D721Med (cell line): ENCODE data around the gene ESRRG.
A peak's percentile ranks its signal among the peaks of the same experiment; 100 is the strongest.

Experiments used
- DNase-seq: peaks from one replicate; pipeline ENCODE4 v3.0.0; 2011; ENCODE audit warnings: low spot score; ENCODE audit not compliant: insufficient read length
- FAIRE-seq: peaks from 2 replicates; lab custom pipeline; 2011; peaks lifted over from hg19 to GRCh38; lab: Jason Lieb, UNC
- TF ChIP-seq, protein P1 (sequence below): IDR thresholded peaks from 2 replicates; pipeline ENCODE4 v1.5.1; 2012; ENCODE audit warnings: mild to moderate bottlenecking, control low read depth; ENCODE audit not compliant: insufficient read depth; ENCODE audit errors: missing control alignments

The ESRRG gene

GRCh38 chr1:216731562-216731961 lies 8.3 kb upstream of the ESRRG start:
- DNase-seq = no peak
- FAIRE-seq = no peak
- TF ChIP-seq, protein P1, sequence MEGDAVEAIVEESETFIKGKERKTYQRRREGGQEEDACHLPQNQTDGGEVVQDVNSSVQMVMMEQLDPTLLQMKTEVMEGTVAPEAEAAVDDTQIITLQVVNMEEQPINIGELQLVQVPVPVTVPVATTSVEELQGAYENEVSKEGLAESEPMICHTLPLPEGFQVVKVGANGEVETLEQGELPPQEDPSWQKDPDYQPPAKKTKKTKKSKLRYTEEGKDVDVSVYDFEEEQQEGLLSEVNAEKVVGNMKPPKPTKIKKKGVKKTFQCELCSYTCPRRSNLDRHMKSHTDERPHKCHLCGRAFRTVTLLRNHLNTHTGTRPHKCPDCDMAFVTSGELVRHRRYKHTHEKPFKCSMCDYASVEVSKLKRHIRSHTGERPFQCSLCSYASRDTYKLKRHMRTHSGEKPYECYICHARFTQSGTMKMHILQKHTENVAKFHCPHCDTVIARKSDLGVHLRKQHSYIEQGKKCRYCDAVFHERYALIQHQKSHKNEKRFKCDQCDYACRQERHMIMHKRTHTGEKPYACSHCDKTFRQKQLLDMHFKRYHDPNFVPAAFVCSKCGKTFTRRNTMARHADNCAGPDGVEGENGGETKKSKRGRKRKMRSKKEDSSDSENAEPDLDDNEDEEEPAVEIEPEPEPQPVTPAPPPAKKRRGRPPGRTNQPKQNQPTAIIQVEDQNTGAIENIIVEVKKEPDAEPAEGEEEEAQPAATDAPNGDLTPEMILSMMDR = no peak

DNA sequence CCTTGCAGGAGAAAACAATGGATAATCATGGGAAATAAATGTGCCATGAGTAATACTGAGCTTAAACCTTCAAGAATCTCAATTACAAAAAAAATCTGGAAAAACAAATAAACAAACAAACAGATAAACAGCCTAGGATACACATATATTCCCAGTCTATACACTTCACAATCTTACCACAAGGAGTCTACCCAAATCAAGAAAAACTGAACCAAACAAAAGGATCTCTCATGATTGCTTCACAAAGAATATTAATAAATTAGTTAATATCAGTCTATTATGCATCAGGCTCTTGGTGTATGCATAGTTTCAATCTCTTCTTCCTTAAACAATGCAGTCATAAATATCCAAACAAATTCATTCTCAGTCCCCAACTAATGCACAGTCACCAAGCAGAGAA lies 3.2 kb upstream of the ESRRG start:
- TF ChIP-seq, protein P1 = peak; percentile 2
- DNase-seq (no peak), FAIRE-seq (no peak)

DNA sequence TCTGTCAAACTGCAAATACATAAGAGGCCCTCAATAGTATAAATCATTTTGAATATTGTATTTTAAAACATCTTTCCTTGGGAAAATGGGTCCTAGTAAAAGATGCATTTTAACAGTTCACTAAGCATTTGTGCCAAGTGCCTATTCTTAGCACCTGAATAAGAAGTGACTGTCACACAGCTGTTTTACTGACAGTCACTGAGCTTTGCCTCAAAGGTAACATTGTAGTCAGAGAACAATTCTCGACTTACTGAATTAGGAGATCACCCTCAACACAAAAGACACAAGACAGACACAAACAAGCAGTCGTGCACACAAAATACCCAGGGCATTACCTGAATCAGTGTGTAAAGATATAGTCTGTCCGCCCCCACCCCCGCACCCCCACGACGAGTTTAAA lies 408 bp downstream of the ESRRG start:
- FAIRE-seq = no peak
- TF ChIP-seq, protein P1 = no peak
- no peak for DNase-seq

GRCh38 chr1:216721863-216722262 lies 1.4 kb downstream of the ESRRG start:
- FAIRE-seq = no peak
- no peak for DNase-seq
- TF ChIP-seq, protein P1 = peak; percentile 18

DNA sequence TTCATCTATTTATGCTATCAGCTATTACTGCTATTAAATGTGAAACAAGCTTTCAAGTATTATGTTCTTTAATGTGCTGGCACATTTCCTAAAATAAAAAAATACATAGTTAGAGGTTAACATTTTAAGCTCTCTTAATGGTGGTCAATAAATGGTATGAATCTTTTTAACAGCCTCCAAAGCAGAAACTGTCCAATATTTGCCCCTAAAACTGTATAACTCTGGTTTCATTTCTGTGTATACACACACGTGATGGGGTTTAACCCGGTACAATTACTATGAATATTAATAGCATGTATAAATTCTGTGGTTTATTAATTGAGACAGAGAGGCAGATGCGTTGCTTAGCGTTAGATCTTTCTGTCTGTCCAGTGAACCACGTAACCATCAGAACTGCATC lies 2.2 kb downstream of the ESRRG start:
- TF ChIP-seq, protein P1 = no peak
- FAIRE-seq = no peak
- DNase-seq = no peak

- DNase-seq (no peak), FAIRE-seq (peak; percentile 11)
- TF ChIP-seq, protein P1 = no peak
These were observed 11.5 kb downstream of the ESRRG start for GRCh38 chr1:216711712-216712111.

- FAIRE-seq = peak; percentile 89
These were observed 12.5 kb downstream of the ESRRG start for GRCh38 chr1:216710598-216711333.

More at GRCh38 chr1:216710598-216711333, 12.5 kb downstream of the ESRRG start:
- no peak for DNase-seq
- TF ChIP-seq, protein P1 = no peak
